Effector CD8-positive, alpha-beta T cell (primary cell): ENCODE measurements around the gene CTDSP2.
"Not testable (repeated sequence)": the region's sequence is repeated elsewhere in the genome, so short reads cannot be mapped to it uniquely, and the experiment has no call there.

Experiments used
- DNase-seq: peaks from one replicate; lab custom pipeline; 2025; lab: John Stamatoyannopoulos, UW

Gene CTDSP2

GRCh38 chr12:57881475-57881874 is 34.9 kb upstream of the CTDSP2 start:
- no peak for DNase-seq

- not testable (repeated sequence) for DNase-seq
These were observed 34.5 kb upstream of the CTDSP2 start for GRCh38 chr12:57881035-57881434.

GRCh38 chr12:57877876-57878275 is 31.3 kb upstream of the CTDSP2 start:
- DNase-seq = no peak

DNA sequence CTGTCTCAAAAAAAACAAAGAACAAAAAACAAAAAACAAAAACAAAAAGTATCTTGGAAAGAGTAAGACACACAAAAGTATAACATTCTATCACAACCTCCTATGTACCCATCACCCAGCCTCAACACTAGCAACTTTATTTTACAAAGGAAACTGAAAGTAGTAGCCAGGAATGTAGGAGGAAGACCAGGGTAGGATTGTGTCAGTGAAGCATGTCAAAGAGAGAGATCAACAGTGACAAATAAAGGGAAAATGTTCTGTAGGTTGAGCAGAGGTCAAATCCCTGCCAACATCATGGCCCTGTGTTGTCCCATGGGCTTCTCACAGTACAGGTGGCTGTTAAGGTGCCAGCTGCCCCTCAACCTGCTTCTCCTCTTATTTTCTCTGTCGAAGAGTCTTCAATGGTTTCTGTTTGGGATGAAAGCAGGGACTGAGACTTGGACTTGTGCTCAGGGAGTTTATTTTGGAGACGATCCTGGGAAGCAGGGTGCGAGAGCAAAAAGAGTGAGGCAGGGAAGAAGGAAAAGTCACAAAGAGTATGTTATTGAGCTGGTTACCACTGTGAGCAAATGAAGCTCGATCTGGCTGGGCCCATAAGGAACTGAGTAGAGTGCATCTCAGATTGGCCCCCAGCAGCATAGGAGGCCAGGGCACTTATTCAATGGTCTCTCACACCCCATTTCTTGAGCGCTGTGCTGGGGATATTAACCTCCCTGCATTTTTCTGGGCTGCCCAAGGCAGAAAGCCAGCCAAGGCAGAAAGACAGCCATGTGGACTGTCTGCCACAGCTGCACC is 29.4 kb upstream of the CTDSP2 start:
- no peak for DNase-seq

GRCh38 chr12:57874166-57875108 is 27.9 kb upstream of the CTDSP2 start:
- no peak for DNase-seq

DNA sequence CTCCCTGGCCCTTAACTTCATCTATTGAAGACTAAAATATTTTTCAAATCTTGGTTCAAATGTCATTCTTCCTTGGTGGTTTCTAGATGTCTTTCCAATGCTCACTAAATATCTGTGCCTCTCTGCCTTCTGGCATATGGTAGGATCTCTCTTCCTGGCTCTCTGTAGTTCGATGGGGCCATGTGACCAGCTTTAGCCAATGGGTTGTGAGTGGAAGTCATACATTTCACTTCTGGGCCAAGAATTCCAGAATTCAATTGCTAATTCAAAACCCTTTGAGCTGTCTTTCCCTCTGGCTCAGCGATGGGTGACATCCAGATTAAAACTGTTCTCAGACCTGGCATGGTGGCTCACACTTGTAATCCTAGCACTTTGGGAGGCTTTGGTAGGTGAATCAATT is 25.8 kb upstream of the CTDSP2 start:
- DNase-seq = no peak

DNA sequence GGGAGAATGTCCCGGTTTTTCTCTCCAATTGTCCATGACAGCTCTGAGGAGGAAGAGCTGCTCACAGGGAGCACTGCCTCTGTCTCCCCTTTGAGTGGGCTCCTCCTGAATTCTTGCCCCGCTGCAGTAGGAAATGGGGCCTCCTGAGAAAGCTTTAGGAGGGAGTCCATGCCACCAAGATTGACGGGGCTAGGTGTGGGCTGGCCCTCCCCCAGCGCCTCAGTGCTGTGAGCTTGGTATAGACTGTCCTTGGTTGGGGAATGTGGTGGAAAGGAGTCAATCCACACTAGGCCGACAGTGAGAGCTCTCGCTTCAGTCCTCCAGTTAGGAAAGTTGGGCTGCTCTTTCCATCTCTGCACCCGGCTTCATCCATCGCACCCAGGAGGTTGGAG is 23.4 kb upstream of the CTDSP2 start:
- DNase-seq = no peak

GRCh38 chr12:57869298-57869926 is 22.9 kb upstream of the CTDSP2 start:
- DNase-seq = no peak

- no peak for DNase-seq
These were observed 22.3 kb upstream of the CTDSP2 start for GRCh38 chr12:57868851-57869268.

GRCh38 chr12:57868221-57868620 is 21.7 kb upstream of the CTDSP2 start:
- no peak for DNase-seq

GRCh38 chr12:57866308-57867019 is 19.9 kb upstream of the CTDSP2 start:
- DNase-seq = no peak

DNA sequence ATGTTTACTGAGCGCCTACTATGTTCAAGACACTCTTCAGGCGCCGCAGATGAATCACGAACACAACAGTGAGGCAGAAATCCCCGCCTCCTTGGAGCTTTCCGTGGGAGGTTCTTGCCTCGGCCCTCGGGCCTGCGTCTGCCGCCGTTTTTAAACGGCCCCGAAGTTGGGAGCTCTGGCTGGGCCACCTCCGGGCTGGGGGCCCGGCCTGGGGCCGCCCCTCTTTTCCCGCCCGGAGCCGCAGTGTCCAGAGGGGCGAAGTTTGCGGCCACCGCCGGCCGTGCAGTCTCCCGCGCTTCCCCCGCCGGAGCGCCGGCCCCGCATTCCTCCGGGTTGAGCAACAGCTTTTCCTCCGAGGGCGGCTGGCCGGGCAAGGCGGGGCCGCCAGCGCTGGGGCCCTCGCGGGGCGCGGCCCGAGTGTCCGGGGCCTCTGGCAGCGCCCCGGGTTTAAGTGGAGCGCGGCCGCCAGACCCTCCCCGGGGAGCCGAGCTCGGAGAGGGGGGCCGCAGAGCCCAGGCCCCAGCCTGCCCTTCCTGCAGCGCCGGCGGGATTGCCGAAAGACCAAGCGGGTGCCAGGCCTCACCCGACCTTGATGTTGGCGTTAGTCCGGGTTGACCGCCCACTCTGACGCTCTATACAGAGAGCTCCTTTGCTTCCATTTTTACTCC is 18.7 kb upstream of the CTDSP2 start:
- peak; percentile 11 for DNase-seq

DNA sequence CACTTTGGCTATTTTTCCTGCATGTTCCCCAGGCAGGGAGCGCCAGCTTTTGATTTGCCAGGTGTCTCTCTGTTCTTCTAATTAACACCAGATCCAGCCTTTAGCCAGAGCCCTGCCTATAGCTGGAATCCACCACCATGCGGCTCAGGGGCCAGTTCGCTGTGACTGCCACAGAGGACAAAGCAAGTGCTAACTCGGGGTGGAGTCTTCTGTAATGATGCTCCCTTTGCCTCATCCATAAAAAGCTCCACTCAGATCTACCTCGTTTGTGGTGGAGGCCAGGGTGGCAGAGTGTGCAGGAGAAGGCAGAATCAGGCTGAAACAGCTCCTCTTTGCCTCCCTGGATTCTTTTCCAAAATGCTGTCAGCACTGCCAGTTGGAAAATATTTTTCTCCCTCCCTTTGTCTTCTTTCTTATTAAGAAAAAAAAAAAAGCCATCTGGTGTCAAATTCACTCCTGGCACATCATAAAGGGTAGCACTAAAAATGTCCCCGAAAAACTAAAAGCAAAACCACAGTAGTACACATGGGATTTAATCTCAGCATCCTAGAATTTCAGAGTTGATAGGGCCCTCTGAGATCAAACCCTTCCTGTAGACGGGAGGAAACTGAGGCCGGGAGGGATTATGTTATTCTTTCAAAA is 18.0 kb upstream of the CTDSP2 start:
- no peak for DNase-seq

GRCh38 chr12:57863676-57864075 is 17.1 kb upstream of the CTDSP2 start:
- no peak for DNase-seq

GRCh38 chr12:57861967-57862366 is 15.4 kb upstream of the CTDSP2 start:
- DNase-seq = no peak

DNA sequence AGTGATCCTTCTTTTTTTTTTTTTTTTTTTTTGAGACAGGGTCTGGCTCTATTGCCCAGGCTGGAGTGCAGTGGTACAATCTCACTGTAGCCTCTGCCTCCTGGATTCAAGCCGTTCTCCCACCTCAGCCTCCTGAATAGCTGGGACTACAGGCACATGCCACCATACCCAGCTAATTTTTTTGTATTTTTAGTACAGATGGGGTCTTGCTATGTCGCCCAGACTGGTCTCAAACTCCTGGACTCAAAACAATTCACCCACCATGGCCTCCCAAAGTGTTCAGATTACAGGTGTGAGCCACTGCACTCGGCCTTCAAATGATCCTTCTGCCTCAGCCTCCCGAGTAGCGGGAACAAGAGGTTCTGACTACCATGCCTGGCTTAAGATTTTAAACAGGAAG is 14.4 kb upstream of the CTDSP2 start:
- not testable (repeated sequence) for DNase-seq

DNA sequence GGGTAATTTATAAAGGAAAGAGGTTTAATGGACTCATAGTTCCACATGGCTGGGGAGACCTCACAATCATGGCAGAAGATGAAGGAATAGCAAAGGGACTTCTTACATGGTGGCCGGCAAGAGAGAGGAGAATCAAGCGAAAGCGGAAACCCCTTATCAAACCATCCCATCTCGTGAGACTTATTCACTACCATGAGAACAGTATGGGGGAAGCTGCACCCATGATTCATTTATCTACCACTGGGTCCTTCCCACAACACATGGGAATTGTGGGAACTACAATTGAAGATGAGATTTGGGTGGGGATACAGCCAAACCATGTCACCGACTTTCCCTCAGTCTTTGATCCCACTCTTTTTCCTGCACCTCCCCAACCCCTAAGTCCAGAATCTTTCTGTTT is 12.6 kb upstream of the CTDSP2 start:
- DNase-seq = no peak

DNA sequence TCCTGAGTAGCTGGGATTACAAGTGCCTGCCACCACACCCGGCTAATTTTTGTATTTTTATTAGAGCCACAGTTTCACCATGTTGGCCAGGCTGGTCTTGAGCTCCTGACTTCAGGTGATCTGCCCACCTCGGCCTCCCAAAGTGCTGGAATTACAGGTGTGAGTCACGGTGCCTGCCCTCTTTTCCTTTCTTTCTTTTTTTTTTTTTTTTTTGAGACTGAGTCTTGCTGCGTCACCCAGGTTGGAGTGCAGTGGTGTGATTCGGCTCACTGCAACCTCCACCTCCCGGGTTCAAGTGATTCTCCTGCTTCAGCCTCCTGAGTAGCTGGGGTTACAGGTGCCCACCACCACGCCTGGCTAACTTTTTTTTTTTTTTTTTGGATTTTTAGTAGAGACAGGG is 11.6 kb upstream of the CTDSP2 start:
- not testable (repeated sequence) for DNase-seq

DNA sequence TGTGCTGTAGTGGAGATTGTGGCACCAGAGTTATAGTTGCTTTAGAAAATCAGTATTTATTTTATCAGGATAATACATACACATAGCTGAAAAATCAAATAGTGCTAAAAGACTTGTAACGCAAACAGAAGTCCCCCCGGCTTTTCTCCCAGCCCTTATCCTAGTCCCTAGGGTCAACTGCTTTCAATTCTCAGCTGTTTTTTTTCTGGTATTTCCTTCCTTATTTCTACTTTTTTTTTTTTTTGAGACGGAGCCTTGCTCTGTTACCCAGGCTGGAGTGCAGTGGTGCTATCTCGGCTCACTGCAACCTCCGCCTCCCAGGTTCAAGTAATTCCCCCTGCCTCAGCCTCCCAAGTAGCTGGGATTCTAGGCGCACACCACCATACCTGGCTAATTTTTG is 8.4 kb upstream of the CTDSP2 start:
- DNase-seq = no peak

- DNase-seq = no peak
These were observed 7.5 kb upstream of the CTDSP2 start for GRCh38 chr12:57853864-57854556.
